Muscle of leg (tissue), 11 donors: ENCODE data around the gene DPYD. TPM values are rescaled to one million over a fixed set of nuclear protein-coding genes. Genes with fewer than 3 reads are reported as not detected.

Experiments
- DNase-seq: peaks from one replicate; pipeline ENCODE4 v3.0.0; 2013
- H3K27ac ChIP-seq: one replicate; pipeline ENCODE4 v1.5.1; 2013; ENCODE audit warnings: mild to moderate bottlenecking, low read length, control low read depth
- H3K27me3 ChIP-seq: one replicate; pipeline ENCODE4 v1.6.1; 2013; ENCODE audit warnings: low read length; ENCODE audit not compliant: control insufficient read depth, insufficient read depth
- H3K36me3 ChIP-seq: one replicate; pipeline ENCODE4 v1.6.1; 2013; ENCODE audit warnings: low read length; ENCODE audit not compliant: control insufficient read depth, insufficient read depth
- H3K4me1 ChIP-seq: one replicate; pipeline ENCODE4 v1.6.1; 2013; ENCODE audit warnings: low read length; ENCODE audit not compliant: control insufficient read depth, insufficient read depth
- H3K4me3 ChIP-seq: one replicate; pipeline ENCODE4 v1.5.1; 2013; ENCODE audit warnings: low read length, control low read depth
- H3K9me3 ChIP-seq: replicated peaks from 2 replicates; pipeline ENCODE4 v1.6.1; 2013; ENCODE audit warnings: low read depth, low read length; ENCODE audit not compliant: control insufficient read depth
- WGBS: methylation state at CpG from one replicate; pipeline ENCODE4 v1.1.5; 2013; ENCODE audit warnings: missing lambda C conversion rate; ENCODE audit not compliant: insufficient coverage; 5-methylcytosine and 5-hydroxymethylcytosine counted together
- polyA plus RNA-seq, 8 donors: library from polyadenylated mRNA; unstranded; fragments of 120-200 nt; gene quantifications; one replicate each; pipeline versions ENCODE4 v1.2.1 to v1.2.3, GENCODE V29; 2013; ENCODE audit warnings: inconsistent platforms in 1 of 8, low replicate concordance in 1 of 8; ENCODE audit not compliant: insufficient read length in 8 of 8, insufficient read depth in 1 of 8
- total RNA-seq: library from RNA; stranded (reverse); fragments of 120-200 nt; gene quantifications from one replicate; pipeline ENCODE4 v1.2.4, GENCODE V29; 2013

Gene DPYD
- total and polyA plus RNA-seq, 9 donors = 7.3 to 14.7 (median 9.8) TPM

DNA sequence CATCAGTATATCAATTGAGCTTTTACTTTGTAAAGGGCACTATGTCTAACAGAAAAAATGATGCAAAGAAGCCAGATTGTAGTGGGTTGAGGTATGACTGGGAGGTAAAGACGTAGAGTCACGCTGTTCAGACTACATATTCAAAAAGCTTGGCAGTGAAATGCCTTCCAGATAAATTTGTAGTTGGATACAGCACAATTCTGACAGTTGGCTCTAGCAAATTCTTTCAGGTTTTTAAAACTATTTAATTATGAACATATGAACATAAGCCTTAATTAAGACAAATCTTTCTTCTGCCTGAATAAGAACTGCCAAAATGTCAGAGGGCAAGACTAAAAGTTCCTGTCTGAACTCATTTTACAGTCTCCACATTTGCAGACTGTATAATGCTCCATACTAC lies 118.8 kb downstream of the DPYD start:
- Histone ChIP-seq H3K36me3 (no peaks in the 10 kb centered on the region), H3K27ac (no peak overlapping the region), H3K27me3 (no peaks in the 10 kb centered on the region), H3K4me1 (no peaks in the 10 kb centered on the region), H3K4me3 (no peak overlapping the region), H3K9me3 (no peaks in the 10 kb centered on the region)
- DNase-seq = no peak
- WGBS = no CpG with 5 or more reads among the region's 2 CpGs

DNA sequence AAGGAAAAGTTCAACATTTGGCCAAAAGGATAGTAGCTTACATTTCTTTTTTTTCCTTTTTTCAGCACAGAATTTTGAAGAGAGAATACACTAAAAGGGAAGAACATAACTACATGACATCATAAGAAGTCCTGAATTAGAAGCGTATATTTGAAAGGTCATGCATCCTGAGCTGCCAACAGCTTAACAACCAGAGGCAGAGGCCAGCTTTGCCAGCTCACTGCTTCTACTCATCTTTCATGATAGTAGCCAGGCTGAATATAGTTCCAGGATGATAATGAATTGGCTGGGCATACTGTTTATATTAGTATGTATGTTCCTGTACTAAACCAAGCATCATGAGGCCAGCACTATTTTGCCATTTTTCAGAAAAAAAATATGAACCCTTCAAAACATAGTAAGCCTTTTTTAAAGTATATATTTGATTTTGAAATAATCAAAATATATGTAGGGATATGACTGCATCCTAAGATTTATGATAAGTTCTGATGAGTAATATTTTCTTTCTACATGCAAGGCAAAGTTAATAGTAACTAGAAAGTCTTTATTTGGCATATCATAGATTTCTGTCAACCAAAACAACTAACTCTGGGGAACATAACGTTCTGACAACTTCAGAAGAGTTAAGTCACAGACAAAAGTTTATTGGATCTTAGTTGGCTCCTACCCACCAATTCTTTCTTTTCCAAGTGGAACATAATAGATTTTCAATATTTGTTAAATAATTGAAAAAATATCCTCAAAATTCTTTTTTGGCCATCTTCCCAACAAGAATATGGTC lies 123.2 kb downstream of the DPYD start:
- no peaks in the 10 kb centered on the region for H3K9me3 ChIP-seq
- H3K36me3 ChIP-seq = no peaks in the 10 kb centered on the region
- no peaks in the 10 kb centered on the region for H3K4me1 ChIP-seq
- no peak overlapping the region for H3K27ac ChIP-seq
- no peak overlapping the region for H3K4me3 ChIP-seq
- no peaks in the 10 kb centered on the region for H3K27me3 ChIP-seq
- no CpG with 5 or more reads among the region's 2 CpGs for WGBS
- DNase-seq = no peak

DNA sequence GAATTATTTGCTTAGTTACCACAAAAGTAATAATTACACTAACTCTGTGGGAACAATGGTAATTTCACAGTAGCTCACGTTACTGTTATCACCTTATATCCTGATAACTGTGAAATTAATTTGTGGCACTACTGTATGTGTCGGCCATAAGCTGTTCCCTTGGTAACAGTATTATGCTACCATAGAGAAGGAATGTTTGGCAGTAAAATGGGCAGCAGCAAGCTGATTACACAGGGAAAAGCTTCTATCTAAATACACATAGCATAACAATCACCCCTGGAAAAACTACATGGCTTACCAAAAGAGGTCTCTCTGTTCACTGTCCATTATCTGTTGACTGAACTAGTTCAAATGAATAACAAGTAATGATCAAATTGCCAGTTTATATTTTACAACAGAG lies 124.1 kb downstream of the DPYD start:
- Histone ChIP-seq H3K27ac (no peak overlapping the region), H3K4me3 (no peak overlapping the region), H3K4me1 (no peaks in the 10 kb centered on the region), H3K36me3 (no peaks in the 10 kb centered on the region), H3K27me3 (no peaks in the 10 kb centered on the region), H3K9me3 (no peaks in the 10 kb centered on the region)
- WGBS = no CpG with 5 or more reads among the region's 2 CpGs
- DNase-seq = peak; percentile 32

DNA sequence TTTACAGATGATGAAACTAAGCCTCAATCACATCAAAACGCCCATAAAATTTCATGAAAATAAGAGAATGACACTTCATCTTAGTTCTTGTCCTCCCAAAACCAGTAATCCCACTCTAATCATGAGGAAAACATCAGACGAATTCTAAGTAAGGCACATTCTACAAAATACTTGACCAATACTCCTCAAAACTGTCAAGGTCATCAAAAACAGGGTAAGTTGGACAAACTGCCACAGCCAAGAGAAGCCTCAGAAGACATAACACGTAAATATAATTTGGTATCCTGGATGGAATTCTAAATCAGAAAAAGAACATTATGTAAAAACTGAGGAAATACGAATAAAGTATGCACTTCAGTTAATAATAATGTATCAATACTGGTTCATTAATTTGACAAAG lies 128.2 kb downstream of the DPYD start:
- no peaks in the 10 kb centered on the region for H3K4me1 ChIP-seq
- no peaks in the 10 kb centered on the region for H3K27me3 ChIP-seq
- WGBS = no CpG with 5 or more reads among the region's 4 CpGs
- H3K27ac ChIP-seq = no peak overlapping the region
- DNase-seq = no peak
- no peak overlapping the region for H3K4me3 ChIP-seq
- no peaks in the 10 kb centered on the region for H3K36me3 ChIP-seq
- H3K9me3 ChIP-seq = no peaks in the 10 kb centered on the region

DNA sequence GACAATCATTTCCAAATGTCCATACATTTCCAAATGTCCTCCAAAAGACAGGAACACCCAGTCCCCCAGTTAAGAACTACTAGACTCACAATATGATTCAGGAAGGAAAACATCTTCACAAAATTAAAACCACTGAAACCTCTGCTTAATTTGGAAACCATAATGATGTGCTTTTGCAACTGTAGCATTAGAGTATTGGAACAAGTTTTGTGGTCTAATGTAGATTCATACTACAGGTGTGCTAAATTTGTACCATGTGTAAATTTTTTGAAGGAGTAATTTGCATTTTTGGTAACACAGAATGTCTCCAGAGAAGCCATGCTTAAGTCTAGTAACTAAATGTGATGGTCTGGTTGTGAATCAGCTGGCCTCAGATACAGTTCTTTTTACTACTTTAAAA lies 129.6 kb downstream of the DPYD start:
- no peaks in the 10 kb centered on the region for H3K4me1 ChIP-seq
- H3K36me3 ChIP-seq = no peaks in the 10 kb centered on the region
- no peak overlapping the region for H3K4me3 ChIP-seq
- no peak overlapping the region for H3K27ac ChIP-seq
- DNase-seq = no peak
- H3K27me3 ChIP-seq = no peaks in the 10 kb centered on the region
- H3K9me3 ChIP-seq = no peaks in the 10 kb centered on the region

DNA sequence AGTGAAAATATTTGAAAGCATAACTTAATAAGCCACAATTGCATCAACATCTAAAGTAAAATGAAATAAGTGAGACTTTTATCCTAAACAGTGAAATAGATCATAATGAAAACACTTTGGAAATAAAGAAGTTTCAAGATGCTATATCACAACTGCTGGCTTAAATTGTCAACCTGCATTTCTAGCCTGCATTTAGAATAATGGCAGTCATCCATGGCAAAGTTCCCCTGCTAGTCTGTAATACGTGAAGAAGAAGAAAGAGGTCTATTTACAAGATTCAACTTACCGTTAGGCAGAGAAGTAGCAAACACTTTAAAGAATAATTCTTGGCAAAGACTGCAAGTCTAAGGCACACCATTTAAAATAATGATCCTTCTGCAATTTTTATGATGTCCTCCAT lies 133.6 kb downstream of the DPYD start:
- Histone ChIP-seq H3K27me3 (no peaks in the 10 kb centered on the region), H3K4me3 (no peak overlapping the region), H3K36me3 (no peaks in the 10 kb centered on the region), H3K9me3 (no peaks in the 10 kb centered on the region), H3K4me1 (no peaks in the 10 kb centered on the region), H3K27ac (no peak overlapping the region)
- no CpG with 5 or more reads among the region's 2 CpGs for WGBS
- DNase-seq = peak; percentile 74

DNA sequence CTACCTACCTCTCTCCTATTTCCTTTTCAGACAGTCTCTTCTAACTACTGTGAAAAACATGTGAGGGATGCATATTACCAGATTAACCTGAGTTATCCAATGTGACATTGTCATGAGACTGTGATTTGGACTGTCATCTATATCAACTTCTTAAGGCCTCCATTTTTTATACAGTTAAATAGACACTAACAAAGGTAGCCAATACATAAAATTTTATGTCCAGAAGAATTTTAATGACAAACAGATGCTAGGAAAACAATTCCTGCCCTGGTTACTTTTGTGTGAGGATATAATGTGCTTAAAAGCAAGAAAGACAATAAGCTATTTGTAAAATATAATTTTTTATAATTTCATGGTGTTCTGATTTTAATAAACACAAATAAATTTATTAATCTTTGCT lies 136.2 kb downstream of the DPYD start:
- H3K27ac ChIP-seq = no peak overlapping the region
- H3K4me1 ChIP-seq = no peaks in the 10 kb centered on the region
- H3K27me3 ChIP-seq = no peaks in the 10 kb centered on the region
- DNase-seq = peak; percentile 62
- no peak overlapping the region for H3K4me3 ChIP-seq
- H3K9me3 ChIP-seq = no peaks in the 10 kb centered on the region
- no peaks in the 10 kb centered on the region for H3K36me3 ChIP-seq

DNA sequence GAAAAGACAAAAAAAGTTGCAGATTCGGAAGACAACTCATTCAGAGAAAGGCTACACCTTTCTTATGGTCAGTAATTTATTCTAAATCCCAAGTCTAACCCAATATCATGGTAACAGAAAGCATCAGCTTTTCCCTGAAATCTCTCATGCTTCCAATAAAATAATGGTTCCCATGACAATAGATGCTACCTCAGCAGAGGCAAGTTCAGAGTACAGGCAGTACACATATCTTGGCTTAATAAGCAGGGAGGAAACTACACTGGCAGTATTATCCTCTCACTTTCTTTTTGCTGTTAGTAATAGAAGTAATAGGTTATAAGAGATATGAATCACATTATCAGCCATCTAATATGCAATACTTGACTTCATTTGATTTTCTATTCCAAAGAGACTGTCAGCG lies 137.1 kb downstream of the DPYD start:
- Histone ChIP-seq H3K27ac (no peak overlapping the region), H3K9me3 (no peaks in the 10 kb centered on the region), H3K36me3 (no peaks in the 10 kb centered on the region), H3K4me1 (no peaks in the 10 kb centered on the region), H3K4me3 (no peak overlapping the region), H3K27me3 (no peaks in the 10 kb centered on the region)
- no CpG with 5 or more reads among the region's 2 CpGs for WGBS
- DNase-seq = peak; percentile 83

DNA sequence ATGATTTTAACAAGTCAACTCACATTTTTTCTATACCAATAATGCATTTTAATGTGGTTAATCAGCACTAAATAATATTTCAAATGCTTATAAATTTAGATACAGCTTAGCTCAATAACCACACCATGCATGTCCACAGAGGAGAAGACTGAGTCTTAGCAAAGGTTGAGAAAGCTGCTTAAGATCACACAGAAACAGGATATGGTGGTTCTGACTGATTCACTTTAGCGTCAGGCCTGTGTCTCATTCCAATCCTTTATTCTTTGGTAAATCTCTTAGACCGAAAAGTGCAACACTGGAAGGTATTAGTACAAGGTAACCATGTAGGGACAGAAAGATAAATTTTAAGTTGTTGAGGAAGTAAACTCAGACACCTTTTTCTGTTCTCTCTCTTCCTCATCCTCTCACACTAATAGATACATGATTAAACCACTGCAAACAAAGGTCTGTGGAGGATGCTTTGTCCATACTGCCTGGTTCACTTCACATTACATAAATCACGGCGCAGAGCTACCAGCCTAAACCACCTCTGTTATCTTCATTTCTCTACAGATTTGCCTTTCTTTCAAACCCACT lies 139.0 kb downstream of the DPYD start:
- no peak overlapping the region for H3K4me3 ChIP-seq
- no peaks in the 10 kb centered on the region for H3K27me3 ChIP-seq
- no peaks in the 10 kb centered on the region for H3K36me3 ChIP-seq
- H3K27ac ChIP-seq = no peak overlapping the region
- no peaks in the 10 kb centered on the region for H3K4me1 ChIP-seq
- no peaks in the 10 kb centered on the region for H3K9me3 ChIP-seq
- 100% methylated on average over 2 of the region's 4 CpGs for WGBS
- DNase-seq = no peak

DNA sequence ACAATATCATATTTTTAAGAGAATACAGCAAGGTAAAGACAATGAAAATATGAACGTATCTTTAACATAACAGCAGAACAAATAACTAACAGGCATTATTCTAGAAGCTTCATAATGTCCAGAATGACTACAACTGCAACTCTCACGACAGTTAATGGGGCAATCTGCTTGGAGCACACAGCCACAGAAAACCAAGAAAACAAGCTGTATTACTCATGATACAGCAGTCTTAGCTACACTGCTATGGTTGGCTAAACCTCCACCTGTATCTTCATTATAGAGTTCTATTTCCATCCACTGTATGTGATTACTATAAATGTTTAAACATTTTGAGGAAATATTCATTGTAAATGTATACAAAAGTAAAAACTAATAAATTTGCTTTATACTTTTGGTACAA lies 139.9 kb downstream of the DPYD start:
- no peaks in the 10 kb centered on the region for H3K4me1 ChIP-seq
- 81% methylated on average over 2 of the region's 2 CpGs for WGBS
- no peak overlapping the region for H3K27ac ChIP-seq
- H3K9me3 ChIP-seq = no peaks in the 10 kb centered on the region
- no peaks in the 10 kb centered on the region for H3K36me3 ChIP-seq
- no peak for DNase-seq
- H3K4me3 ChIP-seq = no peak overlapping the region
- no peaks in the 10 kb centered on the region for H3K27me3 ChIP-seq

DNA sequence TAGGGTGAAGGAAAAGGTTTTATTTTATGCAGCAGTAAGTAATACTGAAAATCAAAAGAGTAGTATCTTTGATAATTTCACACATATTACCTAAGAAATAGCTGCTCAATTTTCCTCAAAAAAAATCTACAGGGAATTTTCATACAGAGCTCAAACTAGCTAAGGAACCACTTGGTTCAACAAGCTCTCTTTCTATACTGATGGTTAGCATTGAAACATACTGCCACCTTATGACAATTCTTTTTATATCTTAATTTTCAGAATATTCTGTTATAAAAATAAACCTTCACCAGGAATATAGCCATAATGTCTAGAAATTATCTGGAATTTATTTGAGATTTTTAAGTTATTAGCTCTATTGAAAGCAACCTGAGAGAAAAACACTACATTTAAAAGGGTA lies 142.1 kb downstream of the DPYD start:
- Histone ChIP-seq H3K36me3 (no peaks in the 10 kb centered on the region), H3K9me3 (peaks cover 2% of the 10 kb centered on the region), H3K27me3 (no peaks in the 10 kb centered on the region), H3K4me1 (no peaks in the 10 kb centered on the region), H3K4me3 (no peak overlapping the region), H3K27ac (no peak overlapping the region)
- DNase-seq = peak; percentile 52
